ENCODE results near the gene SSTR5.

The SSTR5 gene

GRCh38 chr16:1093284-1094123, 21.0 kb downstream of the SSTR5 start:
- DNase-seq = no peak

GRCh38 chr16:1094124-1094479, 21.6 kb downstream of the SSTR5 start:
- DNase-seq = no peak

GRCh38 chr16:1094601-1095449, 22.3 kb downstream of the SSTR5 start:
- DNase-seq = no peak

GRCh38 chr16:1095450-1096168, 23.1 kb downstream of the SSTR5 start:
- DNase-seq = no peak

- no peak for DNase-seq
Observed at GRCh38 chr16:1096169-1097082, 23.9 kb downstream of the SSTR5 start, which contains the start of gene C1QTNF8. TSS of gene C1QTNF8 (minus strand) at chr16:1096244. CDS start at chr16:1094922, 1,322 bp downstream.

- DNase-seq = no peak
Observed at GRCh38 chr16:1097156-1097555, 24.6 kb downstream of the SSTR5 start.

GRCh38 chr16:1097800-1098199, 25.3 kb downstream of the SSTR5 start:
- DNase-seq = no peak

- no peak for DNase-seq
Observed at GRCh38 chr16:1098266-1098991, 25.9 kb downstream of the SSTR5 start.

- DNase-seq = no peak
Observed at GRCh38 chr16:1099189-1100083, 26.9 kb downstream of the SSTR5 start.

- DNase-seq = no peak
Observed at GRCh38 chr16:1100084-1100800, 27.7 kb downstream of the SSTR5 start.

GRCh38 chr16:1101133-1101532, 28.6 kb downstream of the SSTR5 start:
- DNase-seq = no peak

GRCh38 chr16:1101573-1102332, 29.2 kb downstream of the SSTR5 start:
- no peak for DNase-seq

- no peak for DNase-seq
Observed at GRCh38 chr16:1102333-1102700, 29.8 kb downstream of the SSTR5 start.

GRCh38 chr16:1102921-1103635, 30.5 kb downstream of the SSTR5 start:
- peak; percentile 55 for DNase-seq

- no peak for DNase-seq
Observed at GRCh38 chr16:1103636-1103980, 31.1 kb downstream of the SSTR5 start.

GRCh38 chr16:1105888-1106620, 33.5 kb downstream of the SSTR5 start:
- peak; percentile 42 for DNase-seq

- DNase-seq = no peak
Observed at GRCh38 chr16:1106659-1107058, 34.1 kb downstream of the SSTR5 start.

- DNase-seq = no peak
Observed at GRCh38 chr16:1107141-1107540, 34.6 kb downstream of the SSTR5 start.
